ENCODE data around the gene MBOAT7.
A peak's percentile ranks its signal among the peaks of the same experiment; 100 is the strongest.
"Not testable (repeated sequence)": the region's sequence is repeated elsewhere in the genome, so short reads cannot be mapped to it uniquely, and the experiment has no call there.

Gene MBOAT7, protein sequence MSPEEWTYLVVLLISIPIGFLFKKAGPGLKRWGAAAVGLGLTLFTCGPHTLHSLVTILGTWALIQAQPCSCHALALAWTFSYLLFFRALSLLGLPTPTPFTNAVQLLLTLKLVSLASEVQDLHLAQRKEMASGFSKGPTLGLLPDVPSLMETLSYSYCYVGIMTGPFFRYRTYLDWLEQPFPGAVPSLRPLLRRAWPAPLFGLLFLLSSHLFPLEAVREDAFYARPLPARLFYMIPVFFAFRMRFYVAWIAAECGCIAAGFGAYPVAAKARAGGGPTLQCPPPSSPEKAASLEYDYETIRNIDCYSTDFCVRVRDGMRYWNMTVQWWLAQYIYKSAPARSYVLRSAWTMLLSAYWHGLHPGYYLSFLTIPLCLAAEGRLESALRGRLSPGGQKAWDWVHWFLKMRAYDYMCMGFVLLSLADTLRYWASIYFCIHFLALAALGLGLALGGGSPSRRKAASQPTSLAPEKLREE

DNA sequence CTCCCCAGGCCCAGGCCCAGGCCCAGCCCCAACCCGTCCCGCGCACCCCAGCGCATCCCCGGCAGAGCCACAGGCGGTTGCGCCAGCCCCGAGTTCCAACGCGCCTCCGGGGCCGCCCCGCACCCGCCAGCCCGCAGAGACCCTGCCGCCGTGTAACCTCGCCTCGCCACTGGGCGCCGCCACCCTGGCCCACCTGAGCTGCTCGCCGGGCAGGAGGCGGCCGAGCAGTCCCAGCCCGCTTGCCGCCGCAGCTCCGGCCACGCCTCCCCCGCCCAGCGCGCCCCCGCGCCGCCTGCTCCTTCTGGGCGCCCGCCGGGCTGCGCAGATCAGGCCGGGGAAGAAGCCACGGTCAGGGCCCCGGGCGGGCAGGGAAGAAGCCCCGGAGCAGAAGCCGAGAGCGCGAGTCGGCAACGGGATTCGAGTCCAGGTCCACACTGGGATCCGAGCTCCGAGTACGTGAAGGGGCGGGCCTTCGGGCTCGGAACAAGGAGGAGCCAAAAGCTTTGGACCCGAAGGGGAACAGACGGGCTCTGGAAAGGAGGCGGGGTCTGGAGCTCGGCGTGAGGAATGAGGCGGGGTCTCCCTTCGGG lies at the start of gene MBOAT7:
Gene MBOAT7, minus strand, starts transcription at position 436 of the 590 bp plus-strand sequence. CDS start 1,072 bp downstream, outside the sequence.
- no peak for DNase-seq (ENCODE audit: low read depth)

DNA sequence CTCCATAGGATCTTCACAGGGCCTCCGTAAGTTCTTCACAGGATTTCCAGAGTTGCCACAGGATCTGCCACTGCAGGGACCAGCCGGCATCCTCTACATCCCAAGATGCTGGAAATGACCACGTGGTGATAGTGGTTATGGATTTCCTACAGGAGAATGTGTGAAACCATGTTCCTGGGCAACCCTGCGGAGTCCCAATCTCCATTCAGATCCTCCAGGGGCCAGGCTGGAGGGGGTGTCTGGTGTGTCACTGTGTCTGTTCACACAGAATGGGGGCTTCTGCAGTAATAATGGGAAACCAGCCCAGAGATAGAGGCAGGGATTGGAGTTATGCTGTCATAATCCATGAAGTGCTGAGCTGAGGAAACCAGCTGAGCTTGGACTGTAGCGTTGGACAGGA lies 44.6 kb upstream of the MBOAT7 start:
- DNase-seq (ENCODE audit: low read depth), result no peak

DNA sequence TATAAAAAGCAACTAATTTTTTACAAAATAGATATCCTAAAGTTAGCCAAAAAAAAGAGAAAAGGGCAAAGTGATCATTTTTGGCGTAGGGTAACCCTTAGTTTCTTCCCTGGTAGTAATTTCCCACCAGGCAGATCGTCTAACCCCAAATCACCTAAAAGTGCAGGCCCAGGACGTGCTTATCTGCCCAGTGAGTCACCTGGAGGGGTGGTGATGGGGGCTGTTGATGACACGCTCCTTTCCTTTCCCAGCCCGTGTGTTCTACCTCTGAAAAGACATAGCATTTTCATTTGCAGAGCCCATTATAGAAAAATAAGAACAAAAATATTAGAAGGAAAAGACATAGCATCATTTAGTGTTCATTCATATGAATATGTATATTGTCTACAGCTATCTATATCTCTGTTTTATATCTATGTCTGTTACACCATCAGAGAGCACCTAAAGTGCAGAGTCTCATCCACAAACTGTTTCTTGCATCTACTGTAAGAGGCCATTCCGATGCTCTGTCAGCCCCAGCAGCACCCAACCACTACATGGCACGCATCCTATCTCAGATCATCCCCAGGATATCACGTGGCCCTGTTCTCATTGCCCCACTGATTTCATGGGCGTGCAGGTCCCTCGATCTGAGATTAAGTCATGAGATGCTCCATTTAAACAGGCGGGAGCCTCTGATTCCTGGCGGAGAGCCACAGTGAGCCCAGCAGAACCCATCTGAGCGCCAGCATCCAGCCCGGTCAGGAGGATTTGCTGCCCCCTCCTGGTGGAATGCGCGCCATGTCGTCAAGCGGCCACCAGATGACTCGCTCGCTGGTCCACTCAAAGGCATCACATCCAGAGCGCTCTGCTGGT lies 41.9 kb upstream of the MBOAT7 start:
- DNase-seq (ENCODE audit: low read depth), result peak; percentile 61

DNA sequence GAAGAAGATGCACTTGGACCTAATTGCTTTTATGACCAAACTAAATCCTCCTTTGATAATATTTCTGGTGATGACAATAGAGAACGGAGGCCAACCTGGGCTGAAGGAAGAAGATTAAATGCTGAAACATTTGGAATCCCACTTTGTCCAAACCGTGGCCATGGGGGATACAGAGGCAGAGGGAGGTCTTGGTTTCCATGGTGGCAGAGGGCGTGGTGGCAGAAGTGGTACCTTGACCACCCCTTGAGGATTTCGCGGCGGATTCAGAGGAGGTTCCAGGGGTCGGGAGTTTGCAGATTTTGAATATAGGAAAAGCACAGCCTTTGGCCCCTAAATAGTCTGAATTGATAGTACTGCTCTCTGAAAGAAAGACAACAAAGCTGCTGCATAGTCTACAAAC lies 40.7 kb upstream of the MBOAT7 start:
- no peak for DNase-seq (ENCODE audit: low read depth)

DNA sequence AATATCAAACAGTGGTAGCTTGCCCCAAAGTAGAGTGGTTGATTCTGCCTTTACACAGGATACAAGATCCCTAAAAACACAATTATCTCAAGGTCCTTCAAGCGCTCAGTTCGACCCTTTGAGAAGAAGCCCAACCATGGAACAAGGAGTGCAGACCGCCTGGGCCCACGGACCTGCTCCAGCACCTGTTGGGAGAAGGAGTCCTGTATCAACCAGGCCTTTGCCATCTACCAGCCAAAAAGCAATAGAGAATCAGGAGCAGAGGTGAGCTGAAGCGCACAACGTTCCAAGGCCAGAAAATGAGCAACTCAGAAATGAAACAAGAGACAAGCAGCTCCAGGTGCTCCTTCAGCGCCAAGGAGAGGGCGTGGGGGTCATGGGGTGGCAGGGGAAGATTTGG lies 39.8 kb upstream of the MBOAT7 start:
- DNase-seq (ENCODE audit: low read depth), result no peak

DNA sequence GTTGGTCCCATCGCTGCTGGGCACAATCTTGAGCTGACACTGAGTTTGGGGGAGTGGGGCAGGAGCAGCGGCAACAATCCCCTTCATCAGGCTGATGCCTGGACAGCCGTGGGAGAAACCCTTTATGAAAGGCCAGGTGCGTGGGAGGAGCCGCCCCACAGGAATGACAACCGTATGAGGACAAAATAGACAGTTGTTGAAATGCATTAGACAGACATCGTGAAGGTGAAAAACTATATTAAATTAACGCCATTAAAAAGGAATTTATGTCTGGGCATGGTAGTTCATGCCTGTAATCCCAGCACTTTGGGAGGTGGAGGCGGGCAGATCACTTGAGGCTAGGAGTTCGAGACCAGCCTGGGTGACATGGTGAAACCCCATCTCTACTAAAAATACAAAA lies 35.2 kb upstream of the MBOAT7 start:
- DNase-seq (ENCODE audit: low read depth), result not testable (repeated sequence)

DNA sequence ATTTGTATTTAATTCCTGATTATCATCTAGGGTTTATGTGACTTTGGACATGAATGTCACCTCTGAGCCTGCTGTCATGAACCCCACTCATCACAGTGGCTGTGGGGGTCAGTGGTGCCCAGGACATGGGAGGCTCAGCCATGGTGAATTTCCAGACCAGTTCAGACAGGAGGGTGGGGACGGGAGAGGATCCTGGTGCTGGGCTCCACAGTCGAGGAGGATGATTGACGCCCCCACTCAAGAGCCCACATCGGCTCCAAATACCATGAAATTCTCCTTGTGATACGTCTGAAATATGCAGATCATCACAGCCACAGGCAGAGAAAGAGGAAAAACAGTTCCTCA lies 34.5 kb upstream of the MBOAT7 start:
- DNase-seq (ENCODE audit: low read depth), result not testable (repeated sequence)

DNA sequence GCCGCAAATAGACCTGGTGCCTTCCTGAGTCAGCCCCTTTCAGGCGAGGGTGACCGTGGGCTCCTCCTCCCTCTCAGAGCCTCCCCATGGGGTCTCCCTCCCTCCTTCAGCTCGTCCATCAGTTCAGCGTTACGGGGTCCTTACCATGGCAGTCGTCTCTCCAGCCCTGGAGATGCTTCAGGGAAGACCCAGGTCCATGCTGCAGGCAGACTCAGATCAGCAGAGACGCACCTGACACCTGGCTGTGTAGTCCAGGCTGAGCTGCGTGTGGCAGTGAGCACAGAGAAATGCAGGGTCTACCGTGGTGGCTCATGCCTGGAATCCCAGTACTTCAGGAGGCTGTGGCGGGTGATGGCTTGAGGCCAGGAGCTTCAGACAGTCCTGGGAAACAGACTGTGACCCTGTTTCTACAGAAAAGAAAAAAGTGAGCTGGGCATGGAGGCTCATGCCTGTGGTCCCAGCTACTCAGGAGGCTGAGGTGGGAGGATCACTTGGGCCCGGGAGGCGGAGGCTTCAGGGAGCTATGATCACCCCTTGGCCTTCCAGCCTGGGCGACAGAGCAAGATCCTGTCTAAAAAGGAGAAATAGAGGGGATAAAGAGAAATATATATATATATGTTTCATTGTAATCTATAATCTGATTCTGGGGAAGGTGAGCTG lies 34.0 kb upstream of the MBOAT7 start:
- DNase-seq (ENCODE audit: low read depth), result not testable (repeated sequence)

DNA sequence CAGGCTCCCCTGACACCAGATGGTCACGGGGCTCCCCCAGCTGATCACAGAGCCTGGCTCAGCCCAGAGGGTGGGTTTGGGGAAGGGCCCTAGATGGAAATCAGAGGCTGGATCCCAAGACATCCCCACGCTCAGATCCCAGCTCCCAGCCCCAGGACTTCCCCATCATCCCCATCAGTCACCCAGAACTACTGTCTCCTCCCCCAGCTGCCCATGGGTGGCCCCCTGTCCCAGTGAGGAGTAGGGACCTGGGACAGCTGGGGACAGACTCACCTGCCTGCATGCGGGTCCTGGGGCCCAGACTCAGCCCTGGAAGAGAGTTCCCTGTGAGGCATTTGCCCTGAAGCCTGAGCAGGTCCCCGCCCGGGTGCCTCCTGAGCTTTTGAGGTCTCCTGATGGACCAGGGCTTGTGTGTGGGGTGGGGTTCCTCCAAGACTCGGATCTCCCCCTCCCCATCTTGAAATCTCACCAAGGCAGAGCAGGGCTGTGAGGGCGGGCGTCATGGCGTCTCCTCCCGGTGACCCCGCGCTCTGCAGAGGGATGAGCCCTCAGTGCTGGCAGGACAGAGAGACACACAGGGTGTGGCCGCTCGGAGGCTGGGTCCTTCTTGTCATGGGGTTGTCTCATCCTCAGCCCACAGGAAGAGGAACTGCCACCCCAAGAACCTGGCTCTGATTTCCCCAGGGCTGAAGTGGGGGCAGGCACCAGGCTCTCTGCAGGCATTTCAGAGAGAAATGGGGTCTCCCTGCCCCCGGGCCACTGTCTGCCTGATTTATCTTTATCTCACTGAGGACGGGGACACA lies 33.3 kb upstream of the MBOAT7 start, which contains the start of gene LILRB3:
Gene LILRB3, minus strand, starts transcription at position 534 of the 803 bp plus-strand sequence. Its CDS starts 31 bp downstream, at position 503.
- not testable (repeated sequence) for DNase-seq (ENCODE audit: low read depth)

DNA sequence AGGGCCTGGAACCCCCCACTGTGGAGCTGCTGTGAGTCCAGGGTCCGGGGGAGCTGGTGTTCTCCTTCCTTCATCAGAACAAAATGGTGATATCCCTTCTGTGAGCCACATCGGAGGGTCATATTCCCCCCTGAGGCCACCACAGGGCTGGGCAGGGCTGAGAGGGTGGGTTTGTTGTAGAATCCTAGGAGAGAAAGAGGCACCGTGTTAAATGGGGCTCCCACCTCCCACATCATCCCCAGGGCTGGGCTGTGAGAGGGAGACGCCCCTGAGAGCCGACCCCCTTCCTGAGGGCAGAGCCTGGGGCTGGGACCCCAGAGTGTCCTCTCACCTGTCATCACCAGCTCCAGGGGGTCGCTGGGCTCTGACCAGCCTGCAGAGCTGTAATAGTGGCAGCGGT lies 32.6 kb upstream of the MBOAT7 start:
- not testable (repeated sequence) for DNase-seq (ENCODE audit: low read depth)

DNA sequence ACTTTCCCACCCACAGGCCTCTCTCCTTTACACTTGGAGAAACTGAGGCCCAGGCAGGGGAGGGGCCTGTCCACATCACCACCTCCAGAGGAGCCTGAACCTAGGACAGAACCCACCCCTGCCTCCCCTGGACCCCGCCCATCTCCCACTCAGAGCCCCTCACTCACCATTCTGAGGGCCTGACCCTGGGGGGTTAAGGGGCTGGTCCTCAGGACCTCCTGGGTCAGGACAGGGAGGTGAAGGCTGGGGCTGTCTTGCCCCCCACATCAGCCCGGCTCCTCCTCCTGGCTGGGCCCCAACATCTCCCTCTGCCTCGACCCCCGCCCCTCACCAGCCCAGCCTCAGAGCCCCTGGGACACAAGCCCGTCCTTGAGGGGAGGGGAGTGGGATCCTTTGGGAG lies 30.3 kb upstream of the MBOAT7 start:
- DNase-seq (ENCODE audit: low read depth), result not testable (repeated sequence)

DNA sequence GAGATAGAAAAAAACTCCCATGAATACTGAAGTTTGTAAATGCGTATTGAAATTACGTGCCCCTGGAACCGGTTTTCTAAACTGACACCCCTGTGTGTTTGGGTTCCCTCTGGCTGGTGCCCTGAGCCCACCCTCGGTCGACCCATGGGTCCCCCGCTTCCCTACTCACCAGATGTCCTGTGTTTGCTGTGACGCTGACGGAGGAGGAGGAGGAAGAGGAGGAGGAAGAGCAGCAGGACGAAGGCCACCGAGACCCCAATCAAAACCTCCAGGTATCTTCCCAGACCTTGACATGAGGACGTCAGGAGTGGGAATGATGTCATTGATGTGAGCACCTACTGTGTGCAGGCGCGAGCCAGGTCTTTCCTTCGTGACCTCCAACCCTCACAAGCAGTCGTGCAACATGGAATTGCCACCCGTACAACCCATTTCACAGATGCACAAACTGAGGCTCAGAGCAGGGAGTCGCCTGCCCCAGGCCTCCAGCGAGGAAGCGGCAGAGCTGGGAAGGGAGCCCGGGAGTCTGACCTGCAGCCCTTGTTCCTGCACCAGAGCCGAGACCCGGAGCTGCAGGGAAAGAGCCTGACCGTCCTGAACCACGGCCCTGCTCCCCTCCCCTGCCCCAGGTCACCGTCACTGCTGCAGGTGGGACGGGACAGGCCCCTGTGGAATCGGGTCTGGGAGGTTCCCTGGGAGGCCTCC lies 29.7 kb upstream of the MBOAT7 start:
- no peak for DNase-seq (ENCODE audit: low read depth)

DNA sequence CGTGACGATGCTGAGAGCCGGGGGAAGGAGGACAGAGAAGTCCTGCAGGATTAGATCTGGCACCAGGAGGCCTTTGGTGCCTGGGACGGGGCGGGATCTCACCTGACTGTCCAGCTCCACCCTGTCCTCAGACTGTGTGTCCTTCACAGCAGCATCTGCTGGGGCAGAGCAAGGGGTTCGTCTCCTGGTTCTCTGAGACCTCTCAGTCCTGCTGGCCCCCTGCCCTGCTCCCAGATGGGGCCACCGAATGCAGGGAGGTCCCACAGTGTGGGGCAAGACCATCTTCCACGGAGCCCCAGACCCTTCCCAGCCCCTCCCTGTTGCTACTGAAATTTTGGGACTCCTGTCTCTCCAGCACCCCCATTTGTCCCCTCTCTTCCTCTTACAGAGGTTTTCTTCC lies 28.9 kb upstream of the MBOAT7 start:
- DNase-seq (ENCODE audit: low read depth), result no peak

DNA sequence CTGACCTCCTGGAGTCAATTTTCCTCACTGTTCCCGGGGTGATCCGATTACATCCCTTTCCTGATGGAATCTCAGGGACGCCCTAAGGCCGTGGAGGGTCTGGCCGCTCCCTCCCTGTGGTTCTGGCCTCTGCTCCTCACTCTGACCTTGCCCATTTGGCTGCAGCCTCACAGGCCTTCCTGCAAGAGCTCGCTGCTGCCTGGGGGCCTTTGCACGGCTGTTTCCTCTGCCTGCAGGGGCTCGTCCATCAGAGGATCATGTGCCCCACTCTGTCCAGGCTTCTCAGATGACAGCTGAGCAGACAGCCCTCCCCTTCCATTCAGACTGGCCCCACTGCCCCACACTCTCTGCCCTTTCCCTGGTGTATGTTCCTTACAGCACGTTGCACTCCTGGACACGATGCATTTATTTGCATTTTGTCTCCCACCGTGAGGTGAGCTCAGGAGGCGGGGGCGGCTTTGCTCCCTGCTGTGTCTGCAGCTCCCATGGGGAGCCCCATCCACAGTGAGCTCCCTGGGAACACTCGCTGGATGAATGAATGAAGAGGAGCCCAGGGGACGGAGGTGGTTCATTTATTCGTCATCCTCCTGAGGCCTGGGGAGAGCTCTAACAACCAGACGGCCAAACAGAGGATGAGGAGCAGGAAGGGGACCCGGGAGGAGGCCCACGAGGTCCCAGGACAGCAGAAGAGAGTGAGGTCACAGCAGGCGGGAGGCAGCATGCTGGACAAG lies 28.3 kb upstream of the MBOAT7 start:
- not testable (repeated sequence) for DNase-seq (ENCODE audit: low read depth)

DNA sequence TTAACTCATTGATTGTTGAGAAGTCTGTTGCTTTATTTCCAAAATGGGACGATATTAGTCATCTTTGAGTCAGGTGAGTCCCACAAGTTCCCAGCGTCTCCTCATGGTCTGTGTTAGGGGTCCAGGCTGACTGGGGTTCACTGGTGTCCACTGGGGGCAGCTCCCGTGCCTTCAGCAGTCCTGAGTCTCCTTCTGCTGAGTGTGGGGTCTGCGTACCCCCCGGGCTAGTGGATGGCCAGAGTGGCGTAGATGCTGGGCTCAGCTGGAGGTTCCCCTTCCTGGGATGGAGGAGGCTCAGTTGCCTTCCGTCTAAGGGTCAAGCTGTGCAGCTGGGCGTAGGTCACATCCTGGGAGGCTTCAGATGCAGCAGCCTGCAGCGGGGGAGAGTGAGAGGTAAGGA lies 27.5 kb upstream of the MBOAT7 start:
- no peak for DNase-seq (ENCODE audit: low read depth)

DNA sequence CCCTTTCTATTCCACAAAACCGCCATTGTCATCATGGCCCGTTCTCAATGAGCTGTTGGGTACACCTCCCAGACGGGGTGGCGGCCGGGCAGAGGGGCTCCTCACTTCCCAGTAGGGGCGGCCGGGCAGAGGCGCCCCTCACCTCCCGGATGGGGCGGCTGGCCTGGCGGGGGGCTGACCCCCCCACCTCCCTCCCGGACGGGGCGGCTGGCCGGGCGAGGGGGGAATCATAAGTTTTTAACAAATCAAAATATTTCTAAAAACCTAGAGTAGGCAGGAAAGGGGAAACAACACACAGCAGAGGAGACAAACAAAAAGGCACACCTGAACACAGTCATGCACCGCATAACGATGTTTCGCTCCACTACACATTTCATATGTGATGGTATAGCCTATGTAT lies 25.4 kb upstream of the MBOAT7 start:
- not testable (repeated sequence) for DNase-seq (ENCODE audit: low read depth)

DNA sequence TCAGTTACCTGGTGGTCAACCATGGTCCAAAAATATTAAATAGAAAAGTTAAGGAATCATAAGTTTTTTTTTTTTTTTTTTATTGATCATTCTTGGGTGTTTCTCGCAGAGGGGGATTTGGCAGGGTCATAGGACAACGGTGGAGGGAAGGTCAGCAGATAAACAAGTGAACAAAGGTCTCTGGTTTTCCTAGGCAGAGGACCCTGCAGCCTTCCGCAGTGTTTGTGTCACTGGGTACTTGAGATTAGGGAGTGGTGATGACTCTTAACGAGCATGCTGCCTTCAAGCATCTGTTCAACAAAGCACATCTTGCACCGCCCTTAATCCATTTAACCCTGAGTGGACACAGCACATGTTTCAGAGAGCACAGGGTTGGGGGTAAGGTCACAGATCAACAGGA lies 24.8 kb upstream of the MBOAT7 start:
- not testable (repeated sequence) for DNase-seq (ENCODE audit: low read depth)

DNA sequence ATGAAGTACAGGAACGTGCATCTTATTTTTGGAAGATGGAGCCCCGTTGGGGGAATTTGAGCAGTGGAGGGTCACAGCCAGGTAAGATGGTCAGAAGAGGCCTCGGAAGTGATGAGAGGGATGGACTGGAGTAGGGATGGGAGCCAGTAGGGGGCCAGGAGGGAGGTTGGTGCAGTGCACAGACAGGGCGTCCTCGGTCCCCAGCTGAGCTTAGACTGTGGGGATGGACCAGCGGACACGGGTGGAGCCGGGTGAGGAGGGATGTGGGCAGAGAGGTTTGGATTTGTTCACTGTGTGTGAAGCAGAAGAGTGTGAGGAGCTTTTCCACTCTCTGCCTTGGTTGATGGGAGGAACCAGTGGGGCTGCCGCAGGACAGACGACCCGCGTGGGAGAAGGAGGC lies 21.9 kb upstream of the MBOAT7 start:
- no peak for DNase-seq (ENCODE audit: low read depth)

DNA sequence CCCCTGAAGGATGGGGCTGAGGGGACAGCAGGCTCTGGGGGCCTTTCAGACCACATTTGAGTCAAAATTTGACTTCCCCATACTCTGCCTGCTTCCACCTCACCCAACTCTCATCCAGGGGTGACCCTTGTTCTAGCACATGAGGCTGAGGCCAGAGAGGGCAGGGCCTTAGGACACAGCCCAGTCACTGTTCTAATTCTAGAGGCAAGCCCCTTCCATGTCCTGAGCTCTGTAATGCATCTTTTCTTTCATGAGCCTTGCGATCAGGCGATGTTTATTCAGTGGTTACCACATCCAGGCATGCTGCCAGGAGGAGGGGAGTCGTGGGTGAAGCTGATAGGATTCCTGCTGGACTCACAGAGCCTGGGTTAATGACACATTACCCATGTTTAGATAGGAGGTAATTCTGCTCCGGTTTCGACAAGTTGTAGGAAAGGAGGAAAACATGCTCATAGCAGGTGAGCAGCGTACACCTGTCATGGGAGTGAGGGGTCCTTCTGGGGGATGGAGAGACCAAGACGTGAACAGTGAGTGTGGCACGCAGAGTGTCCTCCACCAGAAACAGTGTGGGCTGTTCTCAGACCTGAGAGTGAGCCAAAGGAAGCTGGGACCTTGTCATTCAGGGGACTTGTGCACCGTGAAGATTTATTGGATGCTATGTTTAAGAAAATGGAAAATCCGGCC lies 20.6 kb upstream of the MBOAT7 start:
- DNase-seq (ENCODE audit: low read depth), result peak; percentile 94
